DOHH2 (cell line): Measurements from ENCODE around the gene MVB12B.

Source experiments
- EZH2phosphoT487 ChIP-seq: fragments of 200-600 bp; sonication (generic); IDR thresholded peaks from 2 replicates; pipeline ENCODE4 v1.6.1; 2017; ENCODE audit warnings: borderline replicate concordance, mild to moderate bottlenecking, antibody characterized with exemption, low read length, moderate library complexity, mixed read lengths
- TF ChIP-seq, protein P1 (sequence below): fragments of 200-600 bp; sonication (generic); IDR thresholded peaks from one replicate; pipeline ENCODE4 v1.5.1; 2014; ENCODE audit warnings: antibody characterized with exemption, mild to moderate bottlenecking, low read depth, low read length; ENCODE audit not compliant: poor library complexity, severe bottlenecking

DNA sequence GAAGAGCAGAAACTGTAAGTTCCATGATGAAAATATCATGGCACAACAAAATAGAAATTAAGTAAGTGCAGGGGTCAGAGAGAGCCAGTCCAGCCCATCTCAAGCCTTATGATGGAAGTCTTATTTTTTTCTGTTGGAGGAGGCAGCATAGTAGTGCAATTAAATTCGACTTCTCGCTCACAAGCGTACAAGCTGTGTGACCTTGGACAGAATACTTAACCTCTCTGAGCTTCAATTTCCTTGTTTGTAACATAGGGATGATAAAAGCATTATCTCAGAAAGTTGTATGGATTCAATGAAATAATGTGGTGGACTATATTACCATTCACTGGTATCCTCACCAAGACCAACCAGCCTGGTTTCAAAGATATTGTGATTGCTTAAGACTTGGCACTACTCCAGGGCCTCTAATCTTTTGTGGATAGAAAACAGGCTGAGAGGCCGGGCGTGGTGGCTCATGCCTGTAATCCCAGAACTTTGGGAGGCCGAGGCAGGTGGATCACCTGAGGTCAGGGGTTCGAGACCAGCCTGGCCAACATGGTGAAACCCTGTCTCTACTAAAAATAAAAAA lies 26.8 kb upstream of the MVB12B start:
- TF ChIP-seq, protein P1, sequence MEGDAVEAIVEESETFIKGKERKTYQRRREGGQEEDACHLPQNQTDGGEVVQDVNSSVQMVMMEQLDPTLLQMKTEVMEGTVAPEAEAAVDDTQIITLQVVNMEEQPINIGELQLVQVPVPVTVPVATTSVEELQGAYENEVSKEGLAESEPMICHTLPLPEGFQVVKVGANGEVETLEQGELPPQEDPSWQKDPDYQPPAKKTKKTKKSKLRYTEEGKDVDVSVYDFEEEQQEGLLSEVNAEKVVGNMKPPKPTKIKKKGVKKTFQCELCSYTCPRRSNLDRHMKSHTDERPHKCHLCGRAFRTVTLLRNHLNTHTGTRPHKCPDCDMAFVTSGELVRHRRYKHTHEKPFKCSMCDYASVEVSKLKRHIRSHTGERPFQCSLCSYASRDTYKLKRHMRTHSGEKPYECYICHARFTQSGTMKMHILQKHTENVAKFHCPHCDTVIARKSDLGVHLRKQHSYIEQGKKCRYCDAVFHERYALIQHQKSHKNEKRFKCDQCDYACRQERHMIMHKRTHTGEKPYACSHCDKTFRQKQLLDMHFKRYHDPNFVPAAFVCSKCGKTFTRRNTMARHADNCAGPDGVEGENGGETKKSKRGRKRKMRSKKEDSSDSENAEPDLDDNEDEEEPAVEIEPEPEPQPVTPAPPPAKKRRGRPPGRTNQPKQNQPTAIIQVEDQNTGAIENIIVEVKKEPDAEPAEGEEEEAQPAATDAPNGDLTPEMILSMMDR, result no peak
- no peak for TF ChIP-seq EZH2phosphoT487
